Adipocyte (in vitro differentiated cells): Measurements from ENCODE around the gene CCR9.
A peak's percentile ranks its signal among the peaks of the same experiment; 100 is the strongest.

ENCODE experiments used
- DNase-seq: peaks from one replicate; pipeline ENCODE4 v3.0.0-alpha.2; 2015; ENCODE audit warnings: low read depth
- H3K27me3 ChIP-seq: replicated peaks from 2 replicates; pipeline ENCODE4 v1.7.0; 2013; ENCODE audit warnings: mild to moderate bottlenecking, low read length, moderate library complexity; ENCODE audit not compliant: control insufficient read depth, insufficient read depth
- H3K36me3 ChIP-seq: 2 replicates; pipeline ENCODE4 v1.7.0; 2013; ENCODE audit warnings: low read length, mild to moderate bottlenecking, moderate library complexity; ENCODE audit not compliant: control insufficient read depth, insufficient read depth, severe bottlenecking
- H3K4me1 ChIP-seq: 2 replicates; pipeline ENCODE4 v1.7.0; 2013; ENCODE audit warnings: mild to moderate bottlenecking, low read length, moderate library complexity; ENCODE audit not compliant: control insufficient read depth, insufficient read depth
- H3K4me3 ChIP-seq: 2 replicates; pipeline ENCODE4 v1.7.0; 2013; ENCODE audit warnings: mild to moderate bottlenecking, low read length, moderate library complexity
- H3K9ac ChIP-seq: 2 replicates; pipeline ENCODE4 v1.7.0; 2013; ENCODE audit warnings: mild to moderate bottlenecking, low read length, moderate library complexity
- H3K9me3 ChIP-seq: 2 replicates; pipeline ENCODE4 v1.7.0; 2013; ENCODE audit warnings: mild to moderate bottlenecking, low read length, moderate library complexity; ENCODE audit not compliant: control insufficient read depth

The CCR9 gene

GRCh38 chr3:45923755-45924154 is 37.4 kb downstream of the CCR9 start:
- no peaks in the 10 kb centered on the region for H3K27me3 ChIP-seq
- no peaks in the 10 kb centered on the region for H3K9me3 ChIP-seq
- peaks cover 6% of the 10 kb centered on the region for H3K4me1 ChIP-seq
- no peak overlapping the region for H3K4me3 ChIP-seq
- peaks cover 39% of the 10 kb centered on the region for H3K36me3 ChIP-seq
- peak; percentile 31 for DNase-seq
- no peak overlapping the region for H3K9ac ChIP-seq

- Histone ChIP-seq H3K9me3 (no peaks in the 10 kb centered on the region), H3K4me1 (peaks cover 6% of the 10 kb centered on the region), H3K36me3 (peaks cover 45% of the 10 kb centered on the region), H3K27me3 (no peaks in the 10 kb centered on the region), H3K9ac (no peak overlapping the region), H3K4me3 (no peak overlapping the region)
- peak; percentile 50 for DNase-seq
Measured at GRCh38 chr3:45927881-45928280, 41.5 kb downstream of the CCR9 start.

- Histone ChIP-seq H3K27me3 (no peaks in the 10 kb centered on the region), H3K9ac (no peak overlapping the region), H3K4me1 (peaks cover 6% of the 10 kb centered on the region), H3K9me3 (no peaks in the 10 kb centered on the region), H3K4me3 (no peak overlapping the region), H3K36me3 (peaks cover 42% of the 10 kb centered on the region)
- peak; percentile 62 for DNase-seq
Measured at GRCh38 chr3:45929042-45929679, 42.8 kb downstream of the CCR9 start.

- H3K36me3 ChIP-seq: peaks cover 62% of the 10 kb centered on the region
- H3K4me1 ChIP-seq: peaks cover 6% of the 10 kb centered on the region
- no peak overlapping the region for H3K4me3 ChIP-seq
- H3K9me3 ChIP-seq: no peaks in the 10 kb centered on the region
- DNase-seq: no peak
- H3K9ac ChIP-seq: no peak overlapping the region
- no peaks in the 10 kb centered on the region for H3K27me3 ChIP-seq
Measured at GRCh38 chr3:45931496-45931895, 45.2 kb downstream of the CCR9 start.

- Histone ChIP-seq H3K4me3 (no peak overlapping the region), H3K4me1 (peaks cover 6% of the 10 kb centered on the region), H3K9me3 (no peaks in the 10 kb centered on the region), H3K9ac (no peak overlapping the region), H3K36me3 (peaks cover 67% of the 10 kb centered on the region), H3K27me3 (no peaks in the 10 kb centered on the region)
- no peak for DNase-seq
Measured at GRCh38 chr3:45932112-45932511, 45.8 kb downstream of the CCR9 start.

GRCh38 chr3:45933591-45933990 is 47.2 kb downstream of the CCR9 start:
- H3K27me3 ChIP-seq: no peaks in the 10 kb centered on the region
- H3K36me3 ChIP-seq: peaks cover 69% of the 10 kb centered on the region
- no peak overlapping the region for H3K9ac ChIP-seq
- H3K9me3 ChIP-seq: no peaks in the 10 kb centered on the region
- no peak overlapping the region for H3K4me3 ChIP-seq
- no peaks in the 10 kb centered on the region for H3K4me1 ChIP-seq
- DNase-seq: no peak

- Histone ChIP-seq H3K4me1 (peaks cover 5% of the 10 kb centered on the region), H3K36me3 (peaks cover 51% of the 10 kb centered on the region), H3K9ac (no peak overlapping the region), H3K4me3 (no peak overlapping the region), H3K9me3 (no peaks in the 10 kb centered on the region), H3K27me3 (no peaks in the 10 kb centered on the region)
- no peak for DNase-seq
Measured at GRCh38 chr3:45936261-45936660, 49.9 kb downstream of the CCR9 start.

GRCh38 chr3:45937206-45938042 is 51.1 kb downstream of the CCR9 start:
- no peaks in the 10 kb centered on the region for H3K27me3 ChIP-seq
- H3K4me1 ChIP-seq: peaks cover 5% of the 10 kb centered on the region
- DNase-seq: no peak
- no peaks in the 10 kb centered on the region for H3K9me3 ChIP-seq
- H3K9ac ChIP-seq: no peak overlapping the region
- no peak overlapping the region for H3K4me3 ChIP-seq
- peaks cover 40% of the 10 kb centered on the region for H3K36me3 ChIP-seq

GRCh38 chr3:45938043-45938435 is 51.7 kb downstream of the CCR9 start:
- Histone ChIP-seq H3K36me3 (peaks cover 35% of the 10 kb centered on the region), H3K27me3 (no peaks in the 10 kb centered on the region), H3K9me3 (no peaks in the 10 kb centered on the region), H3K4me3 (no peak overlapping the region), H3K9ac (no peak overlapping the region), H3K4me1 (peaks cover 5% of the 10 kb centered on the region)
- DNase-seq: no peak

GRCh38 chr3:45938864-45939263 is 52.5 kb downstream of the CCR9 start:
- Histone ChIP-seq H3K4me1 (peaks cover 5% of the 10 kb centered on the region), H3K9me3 (no peaks in the 10 kb centered on the region), H3K4me3 (no peak overlapping the region), H3K9ac (peak overlapping the region; percentile 23), H3K27me3 (no peaks in the 10 kb centered on the region), H3K36me3 (peaks cover 29% of the 10 kb centered on the region)
- peak; percentile 96 for DNase-seq

GRCh38 chr3:45939341-45939771 is 53.0 kb downstream of the CCR9 start:
- Histone ChIP-seq H3K9me3 (no peaks in the 10 kb centered on the region), H3K36me3 (peaks cover 29% of the 10 kb centered on the region)

More at GRCh38 chr3:45939341-45939771, 53.0 kb downstream of the CCR9 start:
- DNase-seq: no peak
- no peak overlapping the region for H3K4me3 ChIP-seq
- peaks cover 5% of the 10 kb centered on the region for H3K4me1 ChIP-seq
- H3K27me3 ChIP-seq: no peaks in the 10 kb centered on the region
- H3K9ac ChIP-seq: peak overlapping the region; percentile 23
